Ovary (tissue), 9 donors: Measurements from ENCODE around the gene OR2J3. TPM values are rescaled to one million over a fixed set of nuclear protein-coding genes. Genes with fewer than 3 reads are reported as not detected.
"Not testable (repeated sequence)": the region's sequence is repeated elsewhere in the genome, so short reads cannot be mapped to it uniquely, and the experiment has no call there.

Experiments used
- DNase-seq, 5 donors: peaks; one replicate each; pipeline ENCODE4 v3.0.0-alpha.2; 2019 to 2020
- H3K27ac ChIP-seq, 2 donors: fragments of 200-600 bp; one replicate each; pipeline versions ENCODE4 v1.5.1 to v1.8.0; 2019 to 2022
- H3K27me3 ChIP-seq: fragments of 200-600 bp; one replicate; pipeline ENCODE4 v1.8.0; 2022
- H3K36me3 ChIP-seq: fragments of 200-600 bp; sonication (generic); one replicate; pipeline ENCODE4 v1.5.1; 2019
- H3K4me1 ChIP-seq: one replicate; pipeline ENCODE4 v1.8.1; 2013; ENCODE audit warnings: mild to moderate bottlenecking, moderate library complexity; ENCODE audit not compliant: insufficient read depth
- H3K4me3 ChIP-seq: fragments of 200-600 bp; sonication (generic); one replicate; pipeline ENCODE4 v1.5.1; 2017
- H3K9me3 ChIP-seq, 2 donors: fragments of 200-600 bp in 1 of 2; sonication (generic) in 1 of 2; one replicate each; pipeline versions ENCODE4 v1.5.1 to v1.8.1; 2013 to 2019; ENCODE audit warnings: mild to moderate bottlenecking in 1 of 2, moderate library complexity in 1 of 2
- CTCF ChIP-seq, 3 donors: fragments of 450-650 bp in 2 of 3; fragments of 200-600 bp in 1 of 3; IDR thresholded peaks; one replicate each; pipeline versions ENCODE4 v1.5.1 to v1.8.0; 2016 to 2022; ENCODE audit warnings: antibody characterized with exemption in 3 of 3, mild to moderate bottlenecking in 1 of 3
- EP300 ChIP-seq: sonication (generic); formaldehyde crosslinking; IDR thresholded peaks from one replicate; pipeline ENCODE4 v1.6.1; 2017; ENCODE audit warnings: antibody characterized with exemption
- POLR2A ChIP-seq: fragments of 450-650 bp; IDR thresholded peaks from one replicate; pipeline ENCODE4 v1.6.1; 2017; ENCODE audit warnings: antibody characterized with exemption, mild to moderate bottlenecking, moderate library complexity
- WGBS, 3 donors: extraction: QIAGEN DNeasy Blood & Tissue Kit in 1 of 3; methylation state at CpG; one replicate each; pipeline versions ENCODE4 v1.1.5 to v1.1.7; 2013 to 2017; 5-methylcytosine and 5-hydroxymethylcytosine counted together
- intact Hi-C, 4 donors: fragments of 100-400 bp; cut with DNase I; formaldehyde crosslinking; loops; one replicate each; pipeline versions ENCODE4 v1.11.0 to v1.15.1; 2022 to 2023
- polyA plus RNA-seq, 2 donors: library from polyadenylated mRNA; stranded (reverse); fragments of 200-250 nt in 1 of 2; fragments of 350-450 nt in 1 of 2; fragmentation: Illumina TruSeq in 1 of 2; extraction: RNeasy Lipid Tissue Mini Kit (QIAGEN cat#74804) in 1 of 2; gene quantifications; one replicate each; pipeline ENCODE4 v1.2.3, GENCODE V29; 2013 to 2014
- total RNA-seq, 7 donors: library from RNA; depleted of rRNA in 2 of 7; stranded (reverse); fragments of >200 nt in 2 of 7; fragmentation: NEBNext Ultra II Directional in 3 of 7; extraction: Animal tissue kit (Norgen Biotek cat#: 25700) in 3 of 7; gene quantifications; one replicate each; pipeline versions ENCODE4 v1.1.0 to v1.2.4, GENCODE V29; 2016 to 2023
- donor health status: DM: no; HTN: no; CAD: no; lungs with moderate emphysema.
- donor health status: DM: no; HTN: no; CAD: no.
- donor health status: Bipolar disorder and iron deficiency.
- donor health status: DM: yes; HTN: yes; CAD: no.
- donor health status: DM: no; HTN: no; CAD: no.
- donor health status: DM: yes; HTN: yes; CAD: no.

OR2J3 gene
- total and polyA plus RNA-seq, 9 donors = 0.05 to 0.13 (median 0.12) TPM; not detected in 6

GRCh38 chr6:29146179-29146578 lies 38.3 kb downstream of the OR2J3 start:
- no peak for DNase-seq
- Histone ChIP-seq H3K4me3 (no peak overlapping the region), H3K36me3 (no peaks in the 10 kb centered on the region), H3K27me3 (no peaks in the 10 kb centered on the region), H3K9me3 (peaks cover 0 to 2% of the 10 kb centered on the region in 2 donors), H3K27ac (no peak overlapping the region), H3K4me1 (no peaks in the 10 kb centered on the region)
- TF ChIP-seq POLR2A (no peak), CTCF (IDR thresholded peaks at IDR 0.05) (no peak), EP300 (no peak)
- 46 to 55% (median 51%) methylated on average over 2 of the region's 2 CpGs for WGBS, 3 donors
- intact Hi-C loops = no loop called here

- H3K4me3 ChIP-seq = no peak overlapping the region
- DNase-seq = no peak
- 75 to 84% (median 83%) methylated on average over 3 of the region's 3 CpGs for WGBS, 3 donors
- no peaks in the 10 kb centered on the region for H3K4me1 ChIP-seq
- no peaks in the 10 kb centered on the region for H3K36me3 ChIP-seq
- intact Hi-C loops = no loop called here
- no peak overlapping the region for H3K27ac ChIP-seq
- H3K27me3 ChIP-seq = no peaks in the 10 kb centered on the region
- peaks cover 0 to 2% of the 10 kb centered on the region in 2 donors for H3K9me3 ChIP-seq
- no peak for TF ChIP-seq EP300
- no peak for TF ChIP-seq CTCF (IDR thresholded peaks at IDR 0.05)
- no peak for TF ChIP-seq POLR2A
Measured at GRCh38 chr6:29147074-29147473, 39.2 kb downstream of the OR2J3 start.

GRCh38 chr6:29149444-29149843 lies 41.6 kb downstream of the OR2J3 start:
- DNase-seq = not testable (repeated sequence)

GRCh38 chr6:29153083-29153482 lies 45.2 kb downstream of the OR2J3 start:
- TF ChIP-seq EP300 (no peak), POLR2A (no peak), CTCF (IDR thresholded peaks at IDR 0.05) (no peak)
- H3K27me3 ChIP-seq = no peaks in the 10 kb centered on the region
- no peaks in the 10 kb centered on the region for H3K4me1 ChIP-seq
- no peak for DNase-seq
- WGBS, 3 donors = 69 to 85% (median 76%) methylated on average over 1 of the region's 1 CpG
- H3K27ac ChIP-seq = no peak overlapping the region
- intact Hi-C loops = no loop called here
- H3K4me3 ChIP-seq = no peak overlapping the region
- H3K9me3 ChIP-seq = no peaks in the 10 kb centered on the region
- H3K36me3 ChIP-seq = no peaks in the 10 kb centered on the region

More at GRCh38 chr6:29149444-29149843, 41.6 kb downstream of the OR2J3 start:
- H3K4me3 ChIP-seq, intact Hi-C loops, H3K27me3 ChIP-seq, H3K9me3 ChIP-seq, H3K4me1 ChIP-seq, H3K27ac ChIP-seq, H3K36me3 ChIP-seq: not testable (repeated sequence)
- 73 to 78% (median 75%) methylated on average over 3 of the region's 3 CpGs for WGBS, 3 donors

- H3K27me3 ChIP-seq, H3K36me3 ChIP-seq, DNase-seq, H3K4me3 ChIP-seq, H3K9me3 ChIP-seq, H3K27ac ChIP-seq, intact Hi-C loops, H3K4me1 ChIP-seq: not testable (repeated sequence)
- WGBS, 3 donors = 39 to 51% (median 50%) methylated on average over 1 of the region's 1 CpG
Measured at GRCh38 chr6:29155182-29155581, 47.3 kb downstream of the OR2J3 start.

- not testable (repeated sequence) for DNase-seq
Measured at GRCh38 chr6:29159922-29160321, 52.1 kb downstream of the OR2J3 start.

More at GRCh38 chr6:29159922-29160321, 52.1 kb downstream of the OR2J3 start:
- H3K4me1 ChIP-seq, H3K36me3 ChIP-seq, H3K9me3 ChIP-seq, intact Hi-C loops, H3K27ac ChIP-seq, H3K4me3 ChIP-seq, H3K27me3 ChIP-seq: not testable (repeated sequence)
- 90 to 93% (median 92%) methylated on average over 15 to 24 of the region's 29 CpGs for WGBS, 3 donors

Other genes starting within 250 kb of the OR2J3 start
- 10 to 100 TPM; 43.7 to 57.6 (median 48.8) TPM for gene TRIM27, start 184.1 kb upstream of the OR2J3 start, total RNA-seq
- gene TRIM27, start 184.1 kb upstream of the OR2J3 start, polyA plus RNA-seq = 10 to 100 TPM; 33.3 to 61.1 TPM
- 1 to 10 TPM in 5 of 7 donors, under 1 TPM in 2; 0.34 to 3.3 (median 1.4) TPM for gene ZNF311, start 102.7 kb upstream of the OR2J3 start, total RNA-seq
- gene ZNF311, start 102.7 kb upstream of the OR2J3 start, polyA plus RNA-seq = 1 to 10 TPM; 1.4 to 1.7 TPM
- not detected for gene OR2W1, start 62.9 kb upstream of the OR2J3 start, total RNA-seq
- gene OR2W1, start 62.9 kb upstream of the OR2J3 start, polyA plus RNA-seq = not detected
- gene OR2B3, start 20.7 kb upstream of the OR2J3 start, total RNA-seq = not detected
- not detected for gene OR2B3, start 20.7 kb upstream of the OR2J3 start, polyA plus RNA-seq
- not detected for gene OR2J1, start 8.6 kb upstream of the OR2J3 start, total RNA-seq
- gene OR2J1, start 8.6 kb upstream of the OR2J3 start, polyA plus RNA-seq = not detected
- gene OR2J2, start 62.8 kb downstream of the OR2J3 start, total RNA-seq = under 1 TPM in 2 of 7 donors, not detected in 5; 0.15 to 0.23 TPM
- not detected for gene OR2J2, start 62.8 kb downstream of the OR2J3 start, polyA plus RNA-seq
- under 1 TPM in 1 of 7 donors, not detected in 6; 0.34 TPM for gene OR14J1, start 193.6 kb downstream of the OR2J3 start, total RNA-seq
- gene OR14J1, start 193.6 kb downstream of the OR2J3 start, polyA plus RNA-seq = not detected